ENCODE data around the gene WFDC11.
"Not testable (repeated sequence)": the region's sequence is repeated elsewhere in the genome, so short reads cannot be mapped to it uniquely, and the experiment has no call there.

WFDC11 gene

GRCh38 chr20:45651726-45652125, 18.3 kb downstream of the WFDC11 start:
- H3K4me1 ChIP-seq (ENCODE audit: control insufficient read depth, low read depth, low read length); H2BK15ac ChIP-seq (replicated peaks; ENCODE audit: low read depth); H4K8ac ChIP-seq (ENCODE audit: low read depth, low read length); H3K9ac ChIP-seq (ENCODE audit: low read length); H3K23ac ChIP-seq (ENCODE audit: low read length); H4K5ac ChIP-seq (ENCODE audit: low read length); H3K56ac ChIP-seq (ENCODE audit: low read length); H2BK120ac ChIP-seq (ENCODE audit: low read depth, low read length); H3K27ac ChIP-seq (ENCODE audit: low read depth, low read length); H3K79me2 ChIP-seq (ENCODE audit: control insufficient read depth, insufficient read depth, low read length); DNase-seq; H2BK5ac ChIP-seq (ENCODE audit: low read length); H3K4ac ChIP-seq (ENCODE audit: low read depth, low read length); H2AK5ac ChIP-seq (ENCODE audit: low read length); H3K36me3 ChIP-seq (ENCODE audit: control insufficient read depth, insufficient read depth, low read length); H3K27me3 ChIP-seq (ENCODE audit: insufficient read depth, low read length, poor library complexity); H3K4me3 ChIP-seq (ENCODE audit: low read length); H3K79me1 ChIP-seq (ENCODE audit: low read length); H3K18ac ChIP-seq (ENCODE audit: low read length); H3K4me2 ChIP-seq (ENCODE audit: low read length): not testable (repeated sequence)
- WGBS (ENCODE audit: extremely low coverage, insufficient coverage, low lambda C conversion rate), result no CpG with 5 or more reads among the region's 7 CpGs

DNA sequence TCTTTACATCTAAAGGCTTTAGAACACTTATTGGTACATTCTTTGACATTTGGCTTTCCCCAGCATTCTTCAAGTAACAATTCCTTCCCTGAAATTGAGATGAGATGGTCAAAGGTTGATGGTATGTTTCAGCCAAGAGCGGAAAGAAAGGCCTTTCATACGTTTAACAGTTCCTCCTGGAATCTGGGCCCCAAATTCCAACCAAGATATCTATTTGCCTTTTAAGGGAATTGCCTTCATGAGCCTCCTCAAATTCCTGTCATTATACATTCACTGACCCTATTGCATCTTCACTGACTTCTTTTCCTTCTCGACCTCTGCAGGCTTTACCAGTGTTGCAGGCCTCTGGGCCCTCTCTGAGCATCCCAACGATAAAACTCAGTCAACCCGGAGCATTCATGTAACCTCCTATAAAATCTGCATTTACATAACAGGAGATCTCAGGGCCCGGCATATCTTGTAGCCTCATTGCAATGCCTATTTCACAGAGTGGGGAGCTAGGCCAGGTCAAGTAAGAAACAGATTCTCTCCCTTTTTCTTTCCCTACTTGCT, 20.7 kb downstream of the WFDC11 start:
- H4K5ac ChIP-seq (ENCODE audit: low read length), result no peak overlapping the region
- H3K18ac ChIP-seq (ENCODE audit: low read length), result no peak overlapping the region
- no peak overlapping the region for H3K4me3 ChIP-seq (ENCODE audit: low read length)
- no peak overlapping the region for H2BK5ac ChIP-seq (ENCODE audit: low read length)
- H3K9ac ChIP-seq (ENCODE audit: low read length), result no peak overlapping the region
- no peak overlapping the region for H3K23ac ChIP-seq (ENCODE audit: low read length)
- no CpG with 5 or more reads among the region's 6 CpGs for WGBS (ENCODE audit: extremely low coverage, insufficient coverage, low lambda C conversion rate)
- no peaks in the 10 kb centered on the region for H3K79me2 ChIP-seq (ENCODE audit: control insufficient read depth, insufficient read depth, low read length)
- H2BK120ac ChIP-seq (ENCODE audit: low read depth, low read length), result no peak overlapping the region
- H3K56ac ChIP-seq (ENCODE audit: low read length), result no peak overlapping the region
- H3K4ac ChIP-seq (ENCODE audit: low read depth, low read length), result no peak overlapping the region
- no peaks in the 10 kb centered on the region for H3K27me3 ChIP-seq (ENCODE audit: insufficient read depth, low read length, poor library complexity)
- H3K36me3 ChIP-seq (ENCODE audit: control insufficient read depth, insufficient read depth, low read length), result no peaks in the 10 kb centered on the region
- no peak overlapping the region for H3K27ac ChIP-seq (ENCODE audit: low read depth, low read length)
- no peak overlapping the region for H4K8ac ChIP-seq (ENCODE audit: low read depth, low read length)
- H3K4me2 ChIP-seq (ENCODE audit: low read length), result no peak overlapping the region
- H2AK5ac ChIP-seq (ENCODE audit: low read length), result no peak overlapping the region
- no peaks in the 10 kb centered on the region for H3K4me1 ChIP-seq (ENCODE audit: control insufficient read depth, low read depth, low read length)
- H3K79me1 ChIP-seq (ENCODE audit: low read length), result no peaks in the 10 kb centered on the region
- peak; percentile 7 for DNase-seq
- H2BK15ac ChIP-seq (replicated peaks; ENCODE audit: low read depth), result no peak overlapping the region

DNA sequence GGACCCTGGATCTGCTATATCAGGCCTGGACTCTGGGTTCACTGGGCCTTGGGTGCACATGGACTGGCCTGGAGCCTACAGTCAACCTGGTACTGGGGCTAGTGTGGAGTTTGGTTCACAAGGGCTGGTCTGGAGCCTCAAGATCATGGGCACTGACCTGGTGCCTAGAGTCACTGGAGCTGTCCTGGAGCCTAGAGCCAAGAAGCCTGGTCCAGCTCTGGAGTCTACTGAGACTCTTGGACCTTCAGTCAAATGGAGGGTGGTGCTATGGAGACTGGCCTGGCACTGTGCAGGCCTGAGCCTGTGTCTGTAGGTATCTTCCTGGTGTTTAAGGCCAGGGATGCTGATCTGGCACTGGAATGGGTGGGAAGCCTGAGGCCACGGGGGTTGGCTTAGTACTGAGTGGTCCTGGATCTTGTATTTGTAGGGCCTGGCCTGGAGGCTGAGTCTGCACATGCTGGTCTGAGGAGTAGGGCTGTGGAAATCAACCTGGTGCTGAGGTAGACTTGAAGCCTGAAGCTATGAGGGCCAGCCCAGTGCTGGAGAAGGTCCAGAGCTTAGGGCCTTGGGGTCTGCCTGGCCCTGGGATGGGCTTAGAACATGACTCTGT, 22.5 kb downstream of the WFDC11 start:
- H4K5ac ChIP-seq (ENCODE audit: low read length), result no peak overlapping the region
- H3K23ac ChIP-seq (ENCODE audit: low read length), result no peak overlapping the region
- no peak overlapping the region for H2BK120ac ChIP-seq (ENCODE audit: low read depth, low read length)
- no peaks in the 10 kb centered on the region for H3K27me3 ChIP-seq (ENCODE audit: insufficient read depth, low read length, poor library complexity)
- H3K79me2 ChIP-seq (ENCODE audit: control insufficient read depth, insufficient read depth, low read length), result no peaks in the 10 kb centered on the region
- H4K8ac ChIP-seq (ENCODE audit: low read depth, low read length), result no peak overlapping the region
- H3K4ac ChIP-seq (ENCODE audit: low read depth, low read length), result no peak overlapping the region
- no peak for DNase-seq
- H3K4me3 ChIP-seq (ENCODE audit: low read length), result no peak overlapping the region
- H3K9ac ChIP-seq (ENCODE audit: low read length), result no peak overlapping the region
- no CpG with 5 or more reads among the region's 1 CpG for WGBS (ENCODE audit: extremely low coverage, insufficient coverage, low lambda C conversion rate)
- no peak overlapping the region for H2AK5ac ChIP-seq (ENCODE audit: low read length)
- H3K79me1 ChIP-seq (ENCODE audit: low read length), result no peaks in the 10 kb centered on the region
- H3K18ac ChIP-seq (ENCODE audit: low read length), result no peak overlapping the region
- no peaks in the 10 kb centered on the region for H3K4me1 ChIP-seq (ENCODE audit: control insufficient read depth, low read depth, low read length)
- H2BK15ac ChIP-seq (replicated peaks; ENCODE audit: low read depth), result no peak overlapping the region
- H3K56ac ChIP-seq (ENCODE audit: low read length), result no peak overlapping the region
- no peak overlapping the region for H3K4me2 ChIP-seq (ENCODE audit: low read length)
- no peak overlapping the region for H3K27ac ChIP-seq (ENCODE audit: low read depth, low read length)
- H3K36me3 ChIP-seq (ENCODE audit: control insufficient read depth, insufficient read depth, low read length), result no peaks in the 10 kb centered on the region
- H2BK5ac ChIP-seq (ENCODE audit: low read length), result no peak overlapping the region

DNA sequence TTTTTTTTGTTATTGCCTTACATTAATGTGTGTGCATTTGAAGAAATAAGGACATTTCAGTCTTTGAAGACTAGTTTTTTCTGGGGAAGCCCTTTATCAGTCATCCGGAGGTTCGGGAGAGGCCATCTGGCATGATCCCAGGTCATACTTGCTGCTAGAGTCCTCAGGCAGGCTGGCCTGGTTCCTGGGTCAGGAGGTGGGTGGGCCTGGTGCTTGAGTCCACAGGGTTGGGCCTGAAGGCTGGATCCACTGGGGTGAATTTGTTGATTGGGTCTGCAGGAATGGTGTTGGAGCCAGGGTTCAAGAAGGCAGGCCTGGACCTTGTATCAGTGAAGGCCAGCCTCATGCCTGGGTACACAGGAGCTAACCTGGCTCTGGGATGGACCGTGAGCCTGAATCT, 23.2 kb downstream of the WFDC11 start:
- H2BK120ac ChIP-seq (ENCODE audit: low read depth, low read length), result no peak overlapping the region
- H3K36me3 ChIP-seq (ENCODE audit: control insufficient read depth, insufficient read depth, low read length), result no peaks in the 10 kb centered on the region
- no CpG with 5 or more reads among the region's 3 CpGs for WGBS (ENCODE audit: extremely low coverage, insufficient coverage, low lambda C conversion rate)
- H3K23ac ChIP-seq (ENCODE audit: low read length), result no peak overlapping the region
- H3K4me2 ChIP-seq (ENCODE audit: low read length), result no peak overlapping the region
- H3K4me1 ChIP-seq (ENCODE audit: control insufficient read depth, low read depth, low read length), result no peaks in the 10 kb centered on the region
- H3K9ac ChIP-seq (ENCODE audit: low read length), result no peak overlapping the region
- no peaks in the 10 kb centered on the region for H3K27me3 ChIP-seq (ENCODE audit: insufficient read depth, low read length, poor library complexity)
- H3K4me3 ChIP-seq (ENCODE audit: low read length), result no peak overlapping the region
- H4K8ac ChIP-seq (ENCODE audit: low read depth, low read length), result no peak overlapping the region
- H3K56ac ChIP-seq (ENCODE audit: low read length), result no peak overlapping the region
- H3K4ac ChIP-seq (ENCODE audit: low read depth, low read length), result no peak overlapping the region
- no peak overlapping the region for H2BK15ac ChIP-seq (replicated peaks; ENCODE audit: low read depth)
- no peak overlapping the region for H4K5ac ChIP-seq (ENCODE audit: low read length)
- H3K18ac ChIP-seq (ENCODE audit: low read length), result no peak overlapping the region
- H2AK5ac ChIP-seq (ENCODE audit: low read length), result no peak overlapping the region
- H3K79me2 ChIP-seq (ENCODE audit: control insufficient read depth, insufficient read depth, low read length), result no peaks in the 10 kb centered on the region
- no peak overlapping the region for H2BK5ac ChIP-seq (ENCODE audit: low read length)
- no peaks in the 10 kb centered on the region for H3K79me1 ChIP-seq (ENCODE audit: low read length)
- no peak for DNase-seq
- no peak overlapping the region for H3K27ac ChIP-seq (ENCODE audit: low read depth, low read length)

GRCh38 chr20:45645869-45646268, 24.2 kb downstream of the WFDC11 start:
- H2BK5ac ChIP-seq (ENCODE audit: low read length); H4K5ac ChIP-seq (ENCODE audit: low read length); H3K79me1 ChIP-seq (ENCODE audit: low read length); DNase-seq; H3K36me3 ChIP-seq (ENCODE audit: control insufficient read depth, insufficient read depth, low read length); H3K9ac ChIP-seq (ENCODE audit: low read length); H3K4me1 ChIP-seq (ENCODE audit: control insufficient read depth, low read depth, low read length); H3K27me3 ChIP-seq (ENCODE audit: insufficient read depth, low read length, poor library complexity); H3K79me2 ChIP-seq (ENCODE audit: control insufficient read depth, insufficient read depth, low read length); H3K4me3 ChIP-seq (ENCODE audit: low read length); H4K8ac ChIP-seq (ENCODE audit: low read depth, low read length); H2BK15ac ChIP-seq (replicated peaks; ENCODE audit: low read depth); H3K56ac ChIP-seq (ENCODE audit: low read length); H3K27ac ChIP-seq (ENCODE audit: low read depth, low read length); H3K4ac ChIP-seq (ENCODE audit: low read depth, low read length); H2AK5ac ChIP-seq (ENCODE audit: low read length); H3K4me2 ChIP-seq (ENCODE audit: low read length); H3K18ac ChIP-seq (ENCODE audit: low read length); H2BK120ac ChIP-seq (ENCODE audit: low read depth, low read length); H3K23ac ChIP-seq (ENCODE audit: low read length): not testable (repeated sequence)
- no CpG with 5 or more reads among the region's 28 CpGs for WGBS (ENCODE audit: extremely low coverage, insufficient coverage, low lambda C conversion rate)

DNA sequence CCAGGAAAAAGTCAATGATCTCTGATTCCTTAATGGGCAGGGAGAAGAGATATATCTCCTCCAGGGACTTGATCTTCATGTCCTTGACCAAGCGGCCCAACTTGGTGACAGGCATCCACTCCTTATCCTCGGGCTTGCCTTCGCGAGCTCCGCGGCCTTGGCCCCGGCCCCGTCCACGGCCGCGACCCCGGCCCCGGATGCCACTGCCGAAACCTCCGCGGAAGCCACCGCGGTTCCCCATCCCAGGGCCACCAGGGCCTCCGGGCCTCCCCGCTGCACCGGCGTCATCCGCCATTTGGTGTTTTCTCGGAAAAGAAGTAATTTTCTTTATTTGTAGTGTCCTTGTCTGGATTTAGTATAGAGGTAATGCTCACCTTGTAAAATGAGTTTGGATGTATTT, 29.0 kb downstream of the WFDC11 start:
- not testable (repeated sequence) for H2AK5ac ChIP-seq (ENCODE audit: low read length); H3K4me3 ChIP-seq (ENCODE audit: low read length); H3K56ac ChIP-seq (ENCODE audit: low read length); H2BK120ac ChIP-seq (ENCODE audit: low read depth, low read length); H2BK5ac ChIP-seq (ENCODE audit: low read length); H3K79me2 ChIP-seq (ENCODE audit: control insufficient read depth, insufficient read depth, low read length); H3K9ac ChIP-seq (ENCODE audit: low read length); H3K79me1 ChIP-seq (ENCODE audit: low read length); H2BK15ac ChIP-seq (replicated peaks; ENCODE audit: low read depth); DNase-seq; H4K5ac ChIP-seq (ENCODE audit: low read length); H3K27me3 ChIP-seq (ENCODE audit: insufficient read depth, low read length, poor library complexity); H3K27ac ChIP-seq (ENCODE audit: low read depth, low read length); H3K4me1 ChIP-seq (ENCODE audit: control insufficient read depth, low read depth, low read length); H3K4ac ChIP-seq (ENCODE audit: low read depth, low read length); H3K18ac ChIP-seq (ENCODE audit: low read length); H3K4me2 ChIP-seq (ENCODE audit: low read length); H4K8ac ChIP-seq (ENCODE audit: low read depth, low read length); H3K23ac ChIP-seq (ENCODE audit: low read length); H3K36me3 ChIP-seq (ENCODE audit: control insufficient read depth, insufficient read depth, low read length)
- WGBS (ENCODE audit: extremely low coverage, insufficient coverage, low lambda C conversion rate), result no CpG with 5 or more reads among the region's 24 CpGs

All from mesendoderm (in vitro differentiated cells).